ENCODE data around the gene WDR7.
A peak's percentile ranks its signal among the peaks of the same experiment; 100 is the strongest.

The WDR7 gene

GRCh38 chr18:56650944-56651770 lies at the start of gene WDR7:
TSS of gene WDR7 (plus strand) at chr18:56651359. CDS start at chr18:56672516, 21,157 bp downstream.
- no peak for TF ChIP-seq CTCF (IDR thresholded peaks at IDR 0.05; ENCODE audit: insufficient read depth, low read depth, low read length, missing control alignments)
- peak; percentile 98 for DNase-seq (ENCODE audit: low read depth)
- H3K4me3 ChIP-seq (ENCODE audit: low read depth, low read length): peak within 1 kb of the TSS; percentile 91

- no peak for DNase-seq (ENCODE audit: low read depth)
- no peak for TF ChIP-seq CTCF (IDR thresholded peaks at IDR 0.05; ENCODE audit: insufficient read depth, low read depth, low read length, missing control alignments)
- no peak overlapping the region for H3K4me3 ChIP-seq (ENCODE audit: low read depth, low read length)
Observed at GRCh38 chr18:56606618-56607017, 44.5 kb upstream of the WDR7 start.

GRCh38 chr18:56615738-56616520 lies 35.2 kb upstream of the WDR7 start:
- peak; percentile 14 for DNase-seq (ENCODE audit: low read depth)
- no peak overlapping the region for H3K4me3 ChIP-seq (ENCODE audit: low read depth, low read length)
- TF ChIP-seq CTCF (IDR thresholded peaks at IDR 0.05; ENCODE audit: insufficient read depth, low read depth, low read length, missing control alignments): no peak

GRCh38 chr18:56627991-56628390 lies 23.2 kb upstream of the WDR7 start:
- no peak overlapping the region for H3K4me3 ChIP-seq (ENCODE audit: low read depth, low read length)
- TF ChIP-seq CTCF (IDR thresholded peaks at IDR 0.05; ENCODE audit: insufficient read depth, low read depth, low read length, missing control alignments): no peak
- no peak for DNase-seq (ENCODE audit: low read depth)

GRCh38 chr18:56632070-56633022 lies 18.8 kb upstream of the WDR7 start:
- DNase-seq (ENCODE audit: low read depth): no peak
- no peak overlapping the region for H3K4me3 ChIP-seq (ENCODE audit: low read depth, low read length)
- TF ChIP-seq CTCF (IDR thresholded peaks at IDR 0.05; ENCODE audit: insufficient read depth, low read depth, low read length, missing control alignments): no peak

GRCh38 chr18:56635007-56635406 lies 16.2 kb upstream of the WDR7 start:
- H3K4me3 ChIP-seq (ENCODE audit: low read depth, low read length): no peak overlapping the region
- no peak for TF ChIP-seq CTCF (IDR thresholded peaks at IDR 0.05; ENCODE audit: insufficient read depth, low read depth, low read length, missing control alignments)
- no peak for DNase-seq (ENCODE audit: low read depth)
